ENCODE measurements around the gene CDH7.

Gene CDH7

DNA sequence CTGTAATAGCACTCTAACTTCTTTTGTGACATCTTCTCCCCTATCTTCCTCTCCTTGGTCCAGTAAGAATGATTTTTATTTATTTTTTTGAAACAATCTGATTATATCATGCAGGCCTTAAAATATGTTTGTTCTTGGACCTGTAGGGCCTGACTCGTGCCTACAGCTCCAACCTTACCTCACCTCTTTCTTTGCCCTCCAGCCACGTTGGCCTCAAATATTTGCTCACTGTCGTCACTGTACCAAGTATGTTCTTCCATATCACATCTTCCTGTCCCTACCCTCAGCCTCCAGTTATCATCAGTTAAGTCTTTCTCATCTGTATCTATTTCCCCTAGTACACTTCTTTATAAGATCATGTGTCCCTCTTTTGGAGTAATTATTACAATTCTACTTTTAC is 125.5 kb downstream of the CDH7 start:
- TF ChIP-seq, protein P1, sequence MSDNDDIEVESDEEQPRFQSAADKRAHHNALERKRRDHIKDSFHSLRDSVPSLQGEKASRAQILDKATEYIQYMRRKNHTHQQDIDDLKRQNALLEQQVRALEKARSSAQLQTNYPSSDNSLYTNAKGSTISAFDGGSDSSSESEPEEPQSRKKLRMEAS (IDR thresholded peaks at IDR 0.05), result no peak
- TF ChIP-seq TEAD4 (IDR thresholded peaks at IDR 0.05), result no peak

DNA sequence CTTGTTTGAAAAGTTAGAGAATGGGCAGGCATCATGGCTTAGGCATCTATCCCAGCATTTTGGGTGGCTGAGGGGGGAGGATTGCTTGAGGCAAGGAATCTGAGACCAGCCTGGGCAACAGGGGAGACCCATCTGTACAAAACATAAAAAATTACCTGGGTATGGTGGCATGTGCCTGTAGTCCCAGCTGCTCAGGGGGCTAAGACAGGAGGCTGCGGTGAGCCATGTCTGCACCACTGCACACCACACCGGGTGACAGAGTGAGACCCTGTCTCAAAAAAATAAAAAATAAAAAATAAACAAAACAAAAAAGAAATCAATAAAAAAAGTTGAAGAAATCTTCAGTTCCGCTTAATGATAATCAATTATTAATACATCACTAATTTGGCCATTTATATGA is 146.5 kb downstream of the CDH7 start:
- TF ChIP-seq TAF1 (IDR thresholded peaks at IDR 0.05; ENCODE audit: low read depth), result no peak
- no peak for TF ChIP-seq ZBTB7A (IDR thresholded peaks at IDR 0.05; ENCODE audit: low read depth)
- TF ChIP-seq, protein P2, sequence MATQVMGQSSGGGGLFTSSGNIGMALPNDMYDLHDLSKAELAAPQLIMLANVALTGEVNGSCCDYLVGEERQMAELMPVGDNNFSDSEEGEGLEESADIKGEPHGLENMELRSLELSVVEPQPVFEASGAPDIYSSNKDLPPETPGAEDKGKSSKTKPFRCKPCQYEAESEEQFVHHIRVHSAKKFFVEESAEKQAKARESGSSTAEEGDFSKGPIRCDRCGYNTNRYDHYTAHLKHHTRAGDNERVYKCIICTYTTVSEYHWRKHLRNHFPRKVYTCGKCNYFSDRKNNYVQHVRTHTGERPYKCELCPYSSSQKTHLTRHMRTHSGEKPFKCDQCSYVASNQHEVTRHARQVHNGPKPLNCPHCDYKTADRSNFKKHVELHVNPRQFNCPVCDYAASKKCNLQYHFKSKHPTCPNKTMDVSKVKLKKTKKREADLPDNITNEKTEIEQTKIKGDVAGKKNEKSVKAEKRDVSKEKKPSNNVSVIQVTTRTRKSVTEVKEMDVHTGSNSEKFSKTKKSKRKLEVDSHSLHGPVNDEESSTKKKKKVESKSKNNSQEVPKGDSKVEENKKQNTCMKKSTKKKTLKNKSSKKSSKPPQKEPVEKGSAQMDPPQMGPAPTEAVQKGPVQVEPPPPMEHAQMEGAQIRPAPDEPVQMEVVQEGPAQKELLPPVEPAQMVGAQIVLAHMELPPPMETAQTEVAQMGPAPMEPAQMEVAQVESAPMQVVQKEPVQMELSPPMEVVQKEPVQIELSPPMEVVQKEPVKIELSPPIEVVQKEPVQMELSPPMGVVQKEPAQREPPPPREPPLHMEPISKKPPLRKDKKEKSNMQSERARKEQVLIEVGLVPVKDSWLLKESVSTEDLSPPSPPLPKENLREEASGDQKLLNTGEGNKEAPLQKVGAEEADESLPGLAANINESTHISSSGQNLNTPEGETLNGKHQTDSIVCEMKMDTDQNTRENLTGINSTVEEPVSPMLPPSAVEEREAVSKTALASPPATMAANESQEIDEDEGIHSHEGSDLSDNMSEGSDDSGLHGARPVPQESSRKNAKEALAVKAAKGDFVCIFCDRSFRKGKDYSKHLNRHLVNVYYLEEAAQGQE (IDR thresholded peaks at IDR 0.05; ENCODE audit: low read depth), result no peak
- no peak for TF ChIP-seq EP300 (IDR thresholded peaks at IDR 0.05; ENCODE audit: borderline replicate concordance)
- TF ChIP-seq TCF12 (IDR thresholded peaks at IDR 0.05; ENCODE audit: low read depth), result no peak
- no peak for TF ChIP-seq NFIC (IDR thresholded peaks at IDR 0.05)
- TF ChIP-seq EGR1 (IDR thresholded peaks at IDR 0.05), result no peak

DNA sequence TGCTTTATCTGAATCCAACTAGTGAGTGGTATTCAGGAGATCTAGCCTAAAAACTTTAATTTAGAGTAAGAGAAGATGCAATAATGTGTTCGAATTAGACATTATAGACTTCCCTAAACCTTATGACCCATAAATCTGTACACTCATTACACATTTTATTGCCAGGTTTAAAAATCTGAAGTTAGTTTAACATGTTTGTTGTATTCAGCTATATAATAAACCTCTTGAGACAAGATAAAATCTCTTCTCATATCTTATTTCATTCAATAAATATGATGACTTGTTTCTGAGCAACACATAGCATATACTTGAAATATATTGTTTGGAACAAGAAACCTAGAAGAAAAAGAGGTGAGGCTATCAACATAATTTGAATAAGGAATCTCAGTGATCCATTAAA is 150.7 kb downstream of the CDH7 start:
- no peak for TF ChIP-seq CEBPB (IDR thresholded peaks at IDR 0.05)
- no peak for TF ChIP-seq ZBTB7A (IDR thresholded peaks at IDR 0.05; ENCODE audit: low read depth)
- no peak for TF ChIP-seq TEAD4 (IDR thresholded peaks at IDR 0.05)
- TF ChIP-seq, protein P3, sequence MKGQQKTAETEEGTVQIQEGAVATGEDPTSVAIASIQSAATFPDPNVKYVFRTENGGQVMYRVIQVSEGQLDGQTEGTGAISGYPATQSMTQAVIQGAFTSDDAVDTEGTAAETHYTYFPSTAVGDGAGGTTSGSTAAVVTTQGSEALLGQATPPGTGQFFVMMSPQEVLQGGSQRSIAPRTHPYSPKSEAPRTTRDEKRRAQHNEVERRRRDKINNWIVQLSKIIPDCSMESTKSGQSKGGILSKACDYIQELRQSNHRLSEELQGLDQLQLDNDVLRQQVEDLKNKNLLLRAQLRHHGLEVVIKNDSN (IDR thresholded peaks at IDR 0.05), result no peak
- TF ChIP-seq FOXM1 (IDR thresholded peaks at IDR 0.05; ENCODE audit: borderline replicate concordance, low read depth), result no peak
- no peak for TF ChIP-seq NFIC (IDR thresholded peaks at IDR 0.05)
- TF ChIP-seq EP300 (IDR thresholded peaks at IDR 0.05; ENCODE audit: borderline replicate concordance), result no peak
- TF ChIP-seq TCF12 (IDR thresholded peaks at IDR 0.05; ENCODE audit: low read depth), result no peak
- TF ChIP-seq YY1 (IDR thresholded peaks at IDR 0.05; ENCODE audit: low read depth), result no peak
- no peak for TF ChIP-seq CREB1 (IDR thresholded peaks at IDR 0.05; ENCODE audit: low read depth)
- TF ChIP-seq RAD21 (IDR thresholded peaks at IDR 0.05; ENCODE audit: low read depth), result no peak
- TF ChIP-seq, protein P2 (IDR thresholded peaks at IDR 0.05; ENCODE audit: low read depth), result no peak
- no peak for TF ChIP-seq EGR1 (IDR thresholded peaks at IDR 0.05)
- TF ChIP-seq, protein P1 (IDR thresholded peaks at IDR 0.05), result no peak
- TF ChIP-seq TAF1 (IDR thresholded peaks at IDR 0.05; ENCODE audit: low read depth), result no peak

DNA sequence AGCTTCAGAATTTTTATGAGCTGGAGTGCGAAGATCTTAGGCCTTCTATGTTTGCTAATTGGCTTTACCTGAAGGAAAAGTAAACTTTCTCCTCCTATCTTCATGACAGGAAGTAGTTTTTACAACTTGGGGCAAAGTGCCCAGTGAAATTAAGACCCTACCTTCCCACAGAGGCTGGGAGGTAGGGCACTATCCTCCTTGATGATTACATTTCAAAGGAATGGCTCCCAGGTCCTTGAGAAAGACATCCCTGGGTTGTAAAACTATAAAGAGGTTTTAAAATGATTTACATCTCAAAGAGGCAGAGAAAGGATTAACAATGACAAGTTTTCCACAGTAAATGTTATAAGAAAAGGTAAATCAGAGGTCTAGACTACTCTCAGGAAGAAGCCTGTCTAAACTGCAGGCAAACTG is 155.8 kb downstream of the CDH7 start:
- TF ChIP-seq, protein P3 (IDR thresholded peaks at IDR 0.05), result no peak
- TF ChIP-seq TAF1 (IDR thresholded peaks at IDR 0.05; ENCODE audit: low read depth) (no peak), YY1 (IDR thresholded peaks at IDR 0.05; ENCODE audit: low read depth) (no peak), TCF12 (IDR thresholded peaks at IDR 0.05; ENCODE audit: low read depth) (no peak), RAD21 (IDR thresholded peaks at IDR 0.05; ENCODE audit: low read depth) (no peak), NFIC (IDR thresholded peaks at IDR 0.05) (no peak), ZBTB7A (IDR thresholded peaks at IDR 0.05; ENCODE audit: low read depth) (no peak), FOXM1 (IDR thresholded peaks at IDR 0.05; ENCODE audit: borderline replicate concordance, low read depth) (no peak), EP300 (IDR thresholded peaks at IDR 0.05; ENCODE audit: borderline replicate concordance) (no peak), CREB1 (IDR thresholded peaks at IDR 0.05; ENCODE audit: low read depth) (no peak), TEAD4 (IDR thresholded peaks at IDR 0.05) (no peak)

DNA sequence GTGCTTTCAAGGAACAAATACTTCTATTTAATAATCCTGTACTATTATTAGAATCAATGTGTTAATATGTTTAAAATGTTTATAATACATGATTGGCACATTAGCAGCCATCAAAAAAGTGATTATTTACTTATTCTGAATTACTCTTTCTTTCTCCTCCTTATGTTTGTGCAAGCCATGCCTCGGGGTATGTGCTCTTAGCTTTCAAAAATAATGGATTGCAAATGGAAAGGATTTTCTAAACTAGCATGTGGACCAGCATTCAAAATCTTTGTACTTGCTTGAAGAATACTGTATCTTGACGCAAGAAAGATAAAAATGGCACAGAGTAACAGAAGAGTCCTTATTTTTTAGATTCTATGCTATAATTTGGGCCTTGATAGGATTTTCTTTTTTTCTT is 156.5 kb downstream of the CDH7 start:
- TF ChIP-seq FOXM1 (IDR thresholded peaks at IDR 0.05; ENCODE audit: borderline replicate concordance, low read depth) (no peak), ZBTB7A (IDR thresholded peaks at IDR 0.05; ENCODE audit: low read depth) (no peak), EP300 (IDR thresholded peaks at IDR 0.05; ENCODE audit: borderline replicate concordance) (no peak), NFIC (IDR thresholded peaks at IDR 0.05) (no peak), EGR1 (IDR thresholded peaks at IDR 0.05) (no peak), TEAD4 (IDR thresholded peaks at IDR 0.05) (no peak), YY1 (IDR thresholded peaks at IDR 0.05; ENCODE audit: low read depth) (no peak), TAF1 (IDR thresholded peaks at IDR 0.05; ENCODE audit: low read depth) (no peak), CEBPB (IDR thresholded peaks at IDR 0.05) (no peak), CREB1 (IDR thresholded peaks at IDR 0.05; ENCODE audit: low read depth) (no peak), TCF12 (IDR thresholded peaks at IDR 0.05; ENCODE audit: low read depth) (no peak), RAD21 (IDR thresholded peaks at IDR 0.05; ENCODE audit: low read depth) (no peak)
- TF ChIP-seq, protein P1 (IDR thresholded peaks at IDR 0.05), result no peak
- TF ChIP-seq, protein P2 (IDR thresholded peaks at IDR 0.05; ENCODE audit: low read depth), result no peak
- TF ChIP-seq, protein P3 (IDR thresholded peaks at IDR 0.05), result no peak

Measured in Ishikawa (cell line).